ENCODE data around the gene TEX26.

- TF ChIP-seq CTCF (IDR thresholded peaks at IDR 0.05) (no peak), POLR2AphosphoS5 (IDR thresholded peaks at IDR 0.05) (no peak), POLR2A (IDR thresholded peaks at IDR 0.05) (no peak)
Observed at GRCh38 chr13:31010296-31010695, 77.8 kb downstream of the TEX26 start.
